Stimulated activated CD8-positive, alpha-beta memory T cell treated with anti-CD3 and anti-CD28 coated beads, Interleukin-2, amount 100 ng/mL, for 48 hours (primary cell): Measurements from ENCODE around the gene ZNF396.

Experiments used
- DNase-seq, 2 donors: peaks; one replicate each; pipeline ENCODE4 v3.0.0-alpha.2; 2020; ENCODE audit warnings: low read depth in 2 of 2

The ZNF396 gene

GRCh38 chr18:35383136-35383535 lies 6.0 kb upstream of the ZNF396 start:
- no peak for DNase-seq

- DNase-seq: no peak
These were observed 2.3 kb upstream of the ZNF396 start for GRCh38 chr18:35379421-35379820.

- DNase-seq: no peak
These were observed 1.4 kb upstream of the ZNF396 start for GRCh38 chr18:35378574-35378896.

GRCh38 chr18:35377875-35378573 lies 887 bp upstream of the ZNF396 start:
- no peak for DNase-seq

- peak in 1 of 2 donors; percentile 2 for DNase-seq
These were observed 770 bp downstream of the ZNF396 start for GRCh38 chr18:35376393-35376741.

GRCh38 chr18:35374708-35375107 lies 2.4 kb downstream of the ZNF396 start:
- no peak for DNase-seq

- no peak for DNase-seq
These were observed 5.5 kb downstream of the ZNF396 start for GRCh38 chr18:35371412-35372195.

GRCh38 chr18:35369126-35369525 lies 8.0 kb downstream of the ZNF396 start:
- DNase-seq: no peak

- no peak for DNase-seq
These were observed 8.5 kb downstream of the ZNF396 start for GRCh38 chr18:35368595-35368994.

GRCh38 chr18:35362531-35362930 lies 14.6 kb downstream of the ZNF396 start:
- DNase-seq: no peak

GRCh38 chr18:35361570-35362321 lies 15.4 kb downstream of the ZNF396 start:
- DNase-seq: no peak

GRCh38 chr18:35355140-35355618 lies 22.0 kb downstream of the ZNF396 start:
- peak in 1 of 2 donors; percentile 31 for DNase-seq

GRCh38 chr18:35352778-35353177 lies 24.4 kb downstream of the ZNF396 start:
- DNase-seq: no peak

- DNase-seq: no peak
These were observed 24.9 kb downstream of the ZNF396 start for GRCh38 chr18:35352283-35352682.

GRCh38 chr18:35348001-35348400 lies 29.1 kb downstream of the ZNF396 start:
- no peak for DNase-seq

GRCh38 chr18:35345950-35346349 lies 31.2 kb downstream of the ZNF396 start:
- DNase-seq: no peak

- DNase-seq: no peak
These were observed 31.6 kb downstream of the ZNF396 start for GRCh38 chr18:35345460-35345921.

GRCh38 chr18:35344736-35345459 lies 32.2 kb downstream of the ZNF396 start:
- DNase-seq: no peak

GRCh38 chr18:35343936-35344735 lies 33.0 kb downstream of the ZNF396 start, which contains the start of gene ZNF24:
TSS of gene ZNF24 (minus strand) at chr18:35344420. CDS start at chr18:35340650, 3,770 bp downstream.
- peak; percentile 89 to 90 for DNase-seq

GRCh38 chr18:35343488-35343935 lies 33.6 kb downstream of the ZNF396 start:
- no peak for DNase-seq

GRCh38 chr18:35337286-35337685 lies 39.9 kb downstream of the ZNF396 start:
- DNase-seq: no peak
